GM18868 (cell line): Measurements from ENCODE around the gene MFN2.
"Not testable (repeated sequence)": the region's sequence is repeated elsewhere in the genome, so short reads cannot be mapped to it uniquely, and the experiment has no call there.

Source experiments
- ATAC-seq: cut with Tn5 transposase; IDR thresholded peaks from one replicate; pipeline ENCODE4 v1.9.1; 2021; ENCODE audit warnings: mild to moderate bottlenecking, moderate library complexity; ENCODE audit not compliant: unreplicated experiment

MFN2 gene

DNA sequence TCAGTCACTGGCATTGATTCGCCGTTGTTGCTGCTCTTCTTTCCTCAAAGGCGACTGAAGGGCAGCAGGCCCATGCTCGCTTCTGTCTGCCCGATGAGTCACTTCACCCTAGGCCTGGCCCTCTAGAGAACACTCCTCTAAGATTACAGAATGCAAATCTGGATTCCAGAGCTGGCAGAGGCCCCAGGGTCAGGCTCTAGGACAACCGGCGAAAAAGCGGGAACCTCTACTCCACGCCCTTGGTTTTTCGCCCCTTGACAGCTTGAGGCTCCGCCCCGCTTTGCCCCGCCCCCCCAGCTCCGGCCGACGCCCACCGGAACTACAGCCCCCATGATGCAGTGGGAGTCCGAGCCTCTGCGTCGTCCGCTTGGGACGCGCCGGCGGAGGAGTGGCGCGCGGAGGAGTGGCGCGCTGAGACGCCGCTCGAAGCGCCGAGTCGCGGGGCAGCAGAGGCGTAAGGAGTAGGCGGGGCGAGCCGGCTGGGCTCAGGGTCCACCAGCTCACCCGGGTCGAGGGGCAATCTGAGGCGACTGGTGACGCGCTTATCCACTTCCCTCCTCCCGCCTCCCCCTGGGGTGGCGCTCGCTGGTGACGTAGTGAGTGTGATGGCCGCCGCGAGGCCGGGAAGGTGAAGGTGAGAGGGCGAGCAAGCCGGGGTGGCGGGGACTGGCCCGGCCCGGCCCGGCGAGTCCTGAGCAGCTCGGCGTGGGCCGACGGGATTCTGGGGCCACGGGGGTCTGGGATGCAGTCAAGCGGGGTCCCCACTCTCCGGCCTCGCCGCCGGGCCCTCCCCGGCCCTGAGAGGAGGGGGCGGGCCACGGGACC, at the start of gene MFN2:
Gene MFN2 (plus strand): TSS at position 594 of the 825 bp plus-strand sequence. CDS start 8,725 bp downstream, outside the sequence.
- ATAC-seq, result peak; percentile 91

DNA sequence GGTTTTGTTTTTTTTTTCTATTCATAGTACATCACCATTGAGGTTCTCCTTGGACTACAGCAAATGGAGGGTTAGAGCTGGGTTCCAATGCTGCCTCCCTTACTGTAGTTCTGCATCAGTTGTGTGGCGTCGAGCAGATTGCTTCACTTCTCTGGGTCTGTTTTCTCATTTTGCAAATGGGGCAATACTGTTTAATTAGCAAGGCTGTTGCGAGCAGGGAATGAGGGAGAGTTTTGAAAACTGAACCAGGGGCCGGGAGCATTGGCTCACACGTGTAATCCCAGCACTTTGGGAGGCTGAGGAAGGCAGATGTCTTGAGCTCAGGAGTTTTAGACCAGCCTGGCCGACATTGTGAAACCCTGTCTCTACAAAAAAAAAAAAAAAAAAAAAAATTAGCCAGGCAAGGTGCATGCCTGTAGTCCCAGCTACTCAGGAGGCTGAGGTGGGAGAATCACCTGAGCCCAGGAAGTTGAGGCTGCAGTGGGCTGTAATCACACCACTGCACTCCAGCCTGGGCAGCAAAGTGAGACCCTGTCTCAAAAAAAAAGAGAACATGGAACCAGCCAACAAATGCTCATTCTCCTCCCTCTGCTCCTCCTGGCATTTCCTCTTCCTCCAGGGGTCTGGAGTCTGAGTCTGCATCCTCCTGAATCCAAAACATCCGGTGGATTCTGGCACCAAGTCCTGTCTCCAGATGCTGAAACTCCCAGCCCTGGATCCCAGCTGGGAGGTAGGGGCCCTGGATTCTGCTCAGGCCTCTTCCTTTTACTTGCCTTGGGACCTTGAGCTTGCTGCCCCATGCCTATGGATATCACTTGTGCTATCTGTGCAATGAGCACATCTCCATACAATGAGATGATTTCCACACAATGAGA, 49.4 kb upstream of the MFN2 start:
- ATAC-seq, result no peak

- ATAC-seq, result no peak
These were observed 48.4 kb upstream of the MFN2 start for GRCh38 chr1:11931845-11932244.

GRCh38 chr1:11934302-11935056, 45.8 kb upstream of the MFN2 start, which contains the start of gene PLOD1:
Gene PLOD1, plus strand, starts transcription at chr1:11934717. Its CDS starts 63 bp downstream, at chr1:11934780.
- peak; percentile 92 for ATAC-seq

DNA sequence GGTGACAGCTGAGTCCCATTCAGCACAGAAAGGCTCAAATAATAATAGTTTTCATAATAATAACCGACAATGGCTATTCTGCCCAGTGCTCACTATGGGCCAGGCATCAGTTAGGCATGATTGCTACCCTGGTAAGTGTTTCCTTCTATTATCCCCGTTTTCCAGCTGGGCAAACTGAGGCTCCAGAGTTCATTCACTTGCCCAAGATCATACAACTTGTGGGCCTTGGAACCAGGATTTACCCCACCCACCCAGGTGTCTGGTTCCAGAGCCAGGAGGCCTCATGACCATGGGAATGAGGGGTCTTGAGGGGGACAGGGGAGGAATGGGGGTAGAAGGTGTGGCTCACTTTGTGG, 45.2 kb upstream of the MFN2 start:
- no peak for ATAC-seq

DNA sequence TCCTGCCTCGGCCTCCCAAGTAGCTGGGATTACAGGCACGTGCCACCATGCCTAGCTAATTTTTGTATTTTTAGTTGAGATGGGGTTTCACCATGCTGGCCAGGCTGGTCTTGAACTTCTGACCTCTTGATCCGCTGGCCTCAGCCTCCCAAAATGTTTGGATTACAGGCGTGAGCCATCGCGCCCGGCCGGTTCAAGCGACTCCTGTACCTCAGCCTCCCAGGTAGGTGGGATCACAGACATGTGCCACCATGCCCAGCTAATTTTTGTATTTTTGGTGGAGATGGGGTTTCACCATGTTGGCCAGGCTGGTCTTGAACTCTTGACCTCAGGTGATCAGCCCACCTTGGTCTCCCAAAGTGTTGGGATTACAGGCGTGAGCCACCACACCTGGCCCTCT, 44.5 kb upstream of the MFN2 start:
- not testable (repeated sequence) for ATAC-seq

DNA sequence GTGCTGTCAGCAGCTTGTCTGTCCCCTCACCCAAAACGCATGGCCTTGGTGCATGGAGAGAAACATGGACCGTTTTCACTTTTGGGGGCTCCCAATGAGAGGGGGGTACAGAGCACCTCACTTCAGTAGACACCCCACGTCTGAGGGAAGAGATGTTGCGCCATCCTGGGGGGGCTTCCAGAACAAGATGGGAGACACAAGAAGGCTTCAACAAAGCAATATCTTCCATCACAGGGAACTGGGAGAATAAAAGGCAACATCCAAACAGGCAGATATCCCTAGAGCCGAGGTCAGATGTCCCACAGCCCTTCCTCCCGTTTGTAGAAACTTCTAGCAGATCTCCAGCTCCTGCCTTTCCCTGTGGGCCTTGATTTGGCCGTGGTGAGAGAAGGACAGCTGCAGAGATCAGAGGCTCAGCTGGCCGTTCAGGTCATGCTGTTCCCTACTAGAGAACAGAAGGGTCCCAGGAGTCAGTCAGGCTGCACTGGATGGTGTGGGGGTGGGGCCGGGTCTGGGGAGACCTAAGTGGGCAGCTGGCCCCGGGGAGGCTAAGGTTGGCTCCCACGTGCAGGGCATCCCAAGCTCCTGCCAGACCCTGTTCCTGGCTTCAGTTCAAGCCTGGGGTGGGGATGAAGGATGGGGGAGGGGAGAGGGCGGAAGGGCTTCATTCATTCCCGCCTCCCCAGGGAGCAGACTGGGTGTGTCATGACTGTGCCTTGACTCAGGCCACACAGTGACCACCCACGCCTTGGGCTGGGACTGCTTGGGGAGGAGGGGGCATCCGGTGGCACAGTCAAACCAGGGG, 41.3 kb upstream of the MFN2 start:
- no peak for ATAC-seq

DNA sequence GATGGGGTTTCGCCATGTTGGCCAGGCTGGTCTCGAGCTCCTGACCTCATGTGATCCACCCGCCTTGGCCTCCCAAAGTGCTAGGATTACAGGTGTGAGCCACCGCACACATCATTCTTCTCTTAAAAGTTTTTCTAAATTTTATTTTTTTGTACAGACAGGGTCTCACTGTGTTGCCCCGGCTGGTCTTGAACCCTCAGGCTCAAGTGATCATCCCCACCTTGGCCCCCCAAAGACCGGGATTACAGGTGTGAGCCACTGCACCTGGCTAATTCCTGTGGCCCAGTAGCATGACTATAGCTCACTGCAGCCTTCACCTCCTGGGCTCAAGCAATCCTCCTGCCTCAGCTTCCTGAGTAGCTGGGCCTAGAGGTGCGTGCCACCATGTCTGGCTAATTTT, 40.5 kb upstream of the MFN2 start:
- ATAC-seq, result not testable (repeated sequence)

GRCh38 chr1:11940260-11940921, 39.9 kb upstream of the MFN2 start:
- no peak for ATAC-seq

GRCh38 chr1:11942280-11942679, 38.0 kb upstream of the MFN2 start:
- no peak for ATAC-seq

DNA sequence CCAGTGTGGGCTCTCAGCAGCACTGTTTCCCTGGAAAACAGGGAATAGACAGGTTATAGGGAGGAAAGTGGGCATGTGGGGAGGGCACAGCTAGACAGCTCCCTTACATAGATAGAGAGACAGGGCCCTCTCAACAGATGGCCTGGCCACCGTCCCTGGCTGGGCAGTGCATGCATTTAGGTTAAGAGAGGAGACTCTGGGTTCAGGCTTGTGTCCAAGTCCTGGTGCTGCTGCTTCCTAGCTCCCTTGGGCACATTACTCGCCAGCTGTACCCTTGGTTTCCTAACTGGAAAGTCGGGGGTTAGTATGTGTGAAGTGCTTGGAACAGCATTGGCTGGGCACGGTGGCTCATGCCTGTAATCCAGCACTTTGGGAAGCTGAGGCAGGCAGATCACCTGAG, 36.6 kb upstream of the MFN2 start:
- no peak for ATAC-seq

DNA sequence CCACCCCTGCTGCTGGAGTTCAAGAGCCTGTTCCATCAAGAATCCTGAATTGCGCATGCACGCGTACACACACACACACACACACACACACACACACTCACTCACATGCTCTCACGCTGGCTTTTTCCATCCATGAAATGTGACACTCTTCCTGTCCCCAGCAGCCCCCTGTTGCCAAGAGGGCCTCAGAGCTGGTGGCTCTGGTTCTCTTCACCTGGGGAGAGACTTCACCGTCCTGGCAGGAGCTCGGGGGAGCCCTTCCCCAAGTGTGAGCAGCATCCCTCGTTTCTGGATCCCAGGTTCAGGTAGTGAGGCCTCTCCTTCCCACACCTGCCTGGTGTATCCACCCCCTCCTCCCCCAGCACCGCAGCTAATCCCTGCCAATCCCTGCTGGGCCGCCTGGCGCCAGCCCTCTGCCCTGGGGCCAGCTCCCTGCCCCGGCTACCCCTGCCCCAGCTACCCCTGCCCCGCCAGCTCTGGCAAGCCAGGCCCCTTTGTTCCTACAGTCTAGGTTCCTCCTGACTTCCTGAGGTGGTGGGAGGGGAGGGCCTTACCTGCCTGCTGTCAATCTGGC, 35.8 kb upstream of the MFN2 start:
- ATAC-seq, result no peak

GRCh38 chr1:11946647-11947046, 33.6 kb upstream of the MFN2 start:
- ATAC-seq, result no peak

DNA sequence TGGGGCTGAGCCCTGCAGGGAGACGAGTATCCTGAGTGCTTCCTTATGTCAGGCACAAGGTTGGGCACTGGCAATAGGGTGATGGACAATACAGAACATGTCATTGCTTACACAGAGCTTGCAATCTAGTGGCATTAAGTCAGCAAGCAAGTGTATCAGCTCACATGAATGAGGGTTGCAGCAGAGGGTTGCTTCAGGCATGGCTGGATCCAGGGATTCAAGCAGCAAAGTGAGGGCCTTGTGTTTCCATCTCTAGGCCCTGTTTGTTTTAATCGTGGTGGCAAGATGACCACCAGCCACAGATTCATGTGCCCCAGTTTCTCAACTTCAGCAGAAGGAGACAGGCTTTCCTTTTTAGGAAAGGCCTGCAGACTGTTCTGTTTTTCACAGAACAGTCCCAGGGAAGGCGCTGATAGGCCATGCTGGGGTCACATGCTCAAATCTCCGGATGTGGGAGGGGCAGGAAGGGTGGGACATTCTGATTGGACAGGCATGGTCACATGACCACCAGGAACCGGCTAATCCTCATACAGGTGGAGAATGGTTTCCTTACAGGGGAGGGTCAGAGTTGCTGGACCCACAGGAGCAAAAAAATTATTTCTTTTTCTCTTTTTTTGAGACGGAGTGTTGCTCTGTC, 31.3 kb upstream of the MFN2 start:
- ATAC-seq, result no peak

GRCh38 chr1:11951901-11952300, 28.3 kb upstream of the MFN2 start:
- ATAC-seq, result no peak

DNA sequence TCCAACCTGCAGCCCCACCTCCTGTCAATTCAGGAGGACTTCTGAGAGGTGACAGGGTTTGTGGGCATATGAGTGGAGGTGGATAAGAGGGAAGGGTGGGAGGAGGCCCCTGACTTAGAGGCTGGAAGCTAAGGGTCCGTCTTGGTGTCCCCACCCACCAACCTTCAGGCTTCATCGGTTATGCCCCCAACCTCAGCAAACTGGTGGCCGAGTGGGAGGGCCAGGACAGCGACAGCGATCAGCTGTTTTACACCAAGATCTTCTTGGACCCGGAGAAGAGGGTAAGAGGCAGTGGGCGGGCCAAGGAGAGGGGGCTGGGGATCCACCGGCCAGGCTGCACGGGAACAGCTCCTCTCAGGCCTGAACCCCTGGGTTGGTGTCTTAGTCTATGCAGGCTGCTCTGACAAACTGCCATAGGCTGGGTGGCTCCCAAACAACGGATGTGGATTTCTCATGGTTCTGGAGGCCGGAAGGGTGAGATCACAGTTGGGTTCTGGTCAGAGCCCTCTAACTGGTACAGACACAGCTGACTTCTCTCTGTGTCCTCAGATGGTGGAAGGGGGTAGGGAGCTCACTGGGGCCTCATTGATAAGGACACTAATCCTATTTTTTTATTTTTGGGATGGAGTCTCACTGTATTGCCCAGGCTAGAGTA, 27.7 kb upstream of the MFN2 start:
- no peak for ATAC-seq

DNA sequence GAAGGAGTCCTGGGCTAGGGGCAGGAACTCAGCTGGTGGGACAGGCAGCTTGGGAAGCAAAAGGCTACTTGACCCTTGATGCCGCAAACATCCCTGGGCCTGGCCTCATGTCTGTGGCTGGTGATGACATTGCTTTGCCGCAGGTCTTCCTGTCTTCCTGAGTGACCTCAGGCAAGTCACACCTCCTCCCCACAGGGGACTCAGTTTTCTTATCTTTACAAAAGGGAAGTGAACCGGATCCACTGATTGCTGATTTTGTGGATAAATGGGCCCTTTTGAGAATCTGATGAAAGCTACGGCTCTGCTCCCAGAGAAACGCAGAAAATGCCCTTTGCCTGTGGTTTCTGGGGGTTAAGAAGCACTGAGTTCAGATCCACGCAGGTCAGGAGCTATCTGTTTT, 25.0 kb upstream of the MFN2 start:
- ATAC-seq, result no peak

DNA sequence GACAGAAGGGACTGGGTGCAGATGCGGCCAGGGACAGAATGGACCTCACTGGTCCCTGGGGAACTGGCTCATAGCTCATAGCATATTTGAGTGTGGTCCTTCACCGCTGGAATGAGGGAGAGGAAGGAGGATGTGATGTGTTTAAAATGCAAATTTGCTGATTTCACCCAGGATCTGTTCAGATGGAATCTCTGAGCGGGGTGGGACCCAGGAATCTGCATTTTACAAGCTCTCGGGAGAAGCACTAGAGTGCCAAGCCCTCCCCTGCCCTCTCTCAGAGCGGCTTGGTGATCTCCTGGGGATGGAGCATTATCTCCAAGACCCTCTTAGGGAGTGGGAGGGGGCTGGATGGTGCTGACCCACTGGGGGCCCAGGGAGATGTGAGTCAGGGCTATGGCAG, 22.8 kb upstream of the MFN2 start:
- no peak for ATAC-seq

DNA sequence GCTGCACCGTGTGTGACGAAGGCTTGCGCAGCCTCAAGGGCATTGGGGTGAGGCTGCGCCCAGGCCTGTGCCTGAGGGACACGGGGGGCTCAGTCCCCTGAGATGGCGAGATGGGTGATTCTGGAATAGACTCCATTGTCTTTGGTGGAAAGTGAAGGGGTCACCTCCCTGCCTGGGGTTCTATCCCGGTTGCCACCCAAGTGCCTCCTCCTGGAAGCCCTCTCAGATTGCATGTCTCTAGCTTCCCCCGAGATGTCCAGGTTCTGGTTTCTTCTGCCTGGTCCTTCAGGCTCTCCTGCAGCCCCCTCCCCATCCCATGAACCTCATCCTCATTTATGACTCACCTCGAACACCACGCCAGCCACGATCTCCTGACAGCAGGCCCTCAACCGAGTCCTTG, 22.3 kb upstream of the MFN2 start:
- ATAC-seq, result no peak
